HepG2 (cell line): ENCODE results near the gene SRF. TPM values are rescaled to one million over a fixed set of nuclear protein-coding genes. Genes with fewer than 3 reads are reported as not detected.

Experiments
- BCLAF1 ChIP-seq: fragments of 450-650 bp; IDR thresholded peaks from 2 replicates; pipeline ENCODE4 v1.6.1; 2017; ENCODE audit warnings: mild to moderate bottlenecking
- HNF4G ChIP-seq, 2 experiments: sonication (generic) in 1 of 2; formaldehyde crosslinking in 1 of 2; IDR thresholded peaks; 2 replicates each; pipeline versions ENCODE4 v1.4.0 to v1.6.1; 2011 to 2020; ENCODE audit warnings: borderline replicate concordance in 2 of 2, low read depth in 2 of 2, mild to moderate bottlenecking in 2 of 2, low read length in 1 of 2, missing genetic modification reagents in 1 of 2, moderate library complexity in 1 of 2
- ZNF598 ChIP-seq: sonication (generic); formaldehyde crosslinking; IDR thresholded peaks from 2 replicates; pipeline ENCODE4 v1.5.1; 2020; ENCODE audit warnings: mild to moderate bottlenecking, missing genetic modification reagents, borderline replicate concordance
- ZNF761 ChIP-seq: sonication (generic); formaldehyde crosslinking; conservative IDR thresholded peaks from 2 replicates; pipeline ENCODE4 v1.4.0; 2020; ENCODE audit warnings: mild to moderate bottlenecking, missing genetic modification reagents
- polyA plus RNA-seq, 8 experiments: library from polyadenylated mRNA; depleted of rRNA in 3 of 8; stranded (reverse) in 7 of 8; unstranded in 1 of 8; fragments of >200 nt; fragmentation: Illumina TruSeq in 4 of 8; extraction: Trizol in 4 of 8; gene quantifications; 2 replicates each; pipeline versions ENCODE4 v1.2.1 to v1.2.3, GENCODE V29; 2011 to 2016; ENCODE audit warnings: low read depth in 4 of 8, missing spikeins in 1 of 8, mixed read lengths in 1 of 8; ENCODE audit not compliant: insufficient read depth in 1 of 8
- total RNA-seq, 5 experiments: library from RNA; depleted of rRNA; stranded (reverse); fragments of >200 nt; fragmentation: Illumina TruSeq; extraction: Trizol; gene quantifications; 2 replicates each; pipeline ENCODE4 v1.2.3, GENCODE V29; 2016; ENCODE audit warnings: low read depth in 1 of 5
- TF ChIP-seq, protein P1 (sequence below): sonication (generic); formaldehyde crosslinking; IDR thresholded peaks from 2 replicates; pipeline ENCODE4 v1.5.0; 2020; ENCODE audit warnings: missing genetic modification reagents
- TF ChIP-seq, protein P2 (sequence below): sonication (generic); formaldehyde crosslinking; IDR thresholded peaks from 2 replicates; pipeline ENCODE4 v1.5.0; 2020; ENCODE audit warnings: missing genetic modification reagents, mild to moderate bottlenecking, borderline replicate concordance

Gene SRF
- total and polyA plus RNA-seq, 2 of the 13 experiments (the other 11 are each of a cell fraction or from before 2014, with no cell fraction given), result 25.5 to 44.1 TPM

- no peak for TF ChIP-seq BCLAF1
- TF ChIP-seq, protein P1, sequence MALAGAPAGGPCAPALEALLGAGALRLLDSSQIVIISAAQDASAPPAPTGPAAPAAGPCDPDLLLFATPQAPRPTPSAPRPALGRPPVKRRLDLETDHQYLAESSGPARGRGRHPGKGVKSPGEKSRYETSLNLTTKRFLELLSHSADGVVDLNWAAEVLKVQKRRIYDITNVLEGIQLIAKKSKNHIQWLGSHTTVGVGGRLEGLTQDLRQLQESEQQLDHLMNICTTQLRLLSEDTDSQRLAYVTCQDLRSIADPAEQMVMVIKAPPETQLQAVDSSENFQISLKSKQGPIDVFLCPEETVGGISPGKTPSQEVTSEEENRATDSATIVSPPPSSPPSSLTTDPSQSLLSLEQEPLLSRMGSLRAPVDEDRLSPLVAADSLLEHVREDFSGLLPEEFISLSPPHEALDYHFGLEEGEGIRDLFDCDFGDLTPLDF (CRISPR knock-in tag), result no peak
- TF ChIP-seq, protein P2, sequence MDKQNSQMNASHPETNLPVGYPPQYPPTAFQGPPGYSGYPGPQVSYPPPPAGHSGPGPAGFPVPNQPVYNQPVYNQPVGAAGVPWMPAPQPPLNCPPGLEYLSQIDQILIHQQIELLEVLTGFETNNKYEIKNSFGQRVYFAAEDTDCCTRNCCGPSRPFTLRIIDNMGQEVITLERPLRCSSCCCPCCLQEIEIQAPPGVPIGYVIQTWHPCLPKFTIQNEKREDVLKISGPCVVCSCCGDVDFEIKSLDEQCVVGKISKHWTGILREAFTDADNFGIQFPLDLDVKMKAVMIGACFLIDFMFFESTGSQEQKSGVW (CRISPR knock-in tag), result no peak
- TF ChIP-seq HNF4G (IDR thresholded peaks at IDR 0.05; ENCODE audit: borderline replicate concordance, low read depth, low read length), result no peak
- no peak for TF ChIP-seq HNF4G (CRISPR knock-in tag; IDR thresholded peaks at IDR 0.05; ENCODE audit: borderline replicate concordance, low read depth)
- no peak for TF ChIP-seq ZNF598 (CRISPR knock-in tag)
- TF ChIP-seq ZNF761, result no peak
Measured at GRCh38 chr6:43204271-43205105, 33.4 kb downstream of the SRF start (continued).
